Measurements from ENCODE around the gene EIF3K. TPM values are rescaled to one million over a fixed set of nuclear protein-coding genes. Genes with fewer than 3 reads are reported as not detected.
A peak's percentile ranks its signal among the peaks of the same experiment; 100 is the strongest.

EIF3K gene
- total RNA-seq, 1 donor from 2014 or later, result 258 TPM

- DNase-seq (ENCODE audit: extremely low spot score, unreplicated experiment), result no peak
- peak overlapping the region; percentile 98 for H3K4me3 Mint-ChIP-seq (ENCODE audit: unreplicated experiment)
- H3K36me3 Mint-ChIP-seq (ENCODE audit: unreplicated experiment), result no peaks in the 10 kb centered on the region
- no peak for TF ChIP-seq CTCF (IDR thresholded peaks at IDR 0.05)
- peaks cover 49% of the 10 kb centered on the region for H3K4me1 Mint-ChIP-seq (ENCODE audit: unreplicated experiment)
- H3K27me3 Mint-ChIP-seq (ENCODE audit: unreplicated experiment), result no peaks in the 10 kb centered on the region
- peak overlapping the region; percentile 99 for H3K27ac Mint-ChIP-seq (ENCODE audit: unreplicated experiment)
- H3K9me3 Mint-ChIP-seq (ENCODE audit: unreplicated experiment), result no peaks in the 10 kb centered on the region
Measured at GRCh38 chr19:38647966-38648768, 29.2 kb downstream of the EIF3K start.

- no peaks in the 10 kb centered on the region for H3K27me3 Mint-ChIP-seq (ENCODE audit: unreplicated experiment)
- peak overlapping the region; percentile 98 for H3K4me3 Mint-ChIP-seq (ENCODE audit: unreplicated experiment)
- H3K4me1 Mint-ChIP-seq (ENCODE audit: unreplicated experiment), result peaks cover 56% of the 10 kb centered on the region
- TF ChIP-seq CTCF (IDR thresholded peaks at IDR 0.05), result no peak
- H3K36me3 Mint-ChIP-seq (ENCODE audit: unreplicated experiment), result peaks cover 4% of the 10 kb centered on the region
- peak overlapping the region; percentile 99 for H3K27ac Mint-ChIP-seq (ENCODE audit: unreplicated experiment)
- H3K9me3 Mint-ChIP-seq (ENCODE audit: unreplicated experiment), result no peaks in the 10 kb centered on the region
- DNase-seq (ENCODE audit: extremely low spot score, unreplicated experiment), result no peak
Measured at GRCh38 chr19:38648769-38649304, 29.8 kb downstream of the EIF3K start.

- Mint-ChIP-seq H3K27ac (ENCODE audit: unreplicated experiment) (peak overlapping the region; percentile 99), H3K36me3 (ENCODE audit: unreplicated experiment) (peaks cover 4% of the 10 kb centered on the region), H3K4me1 (ENCODE audit: unreplicated experiment) (peaks cover 63% of the 10 kb centered on the region), H3K27me3 (ENCODE audit: unreplicated experiment) (no peaks in the 10 kb centered on the region), H3K9me3 (ENCODE audit: unreplicated experiment) (no peaks in the 10 kb centered on the region), H3K4me3 (ENCODE audit: unreplicated experiment) (peak overlapping the region; percentile 98)
- DNase-seq (ENCODE audit: extremely low spot score, unreplicated experiment), result no peak
- TF ChIP-seq CTCF (IDR thresholded peaks at IDR 0.05), result no peak
Measured at GRCh38 chr19:38649305-38650171, 30.6 kb downstream of the EIF3K start.

- Mint-ChIP-seq H3K9me3 (ENCODE audit: unreplicated experiment) (no peaks in the 10 kb centered on the region), H3K4me3 (ENCODE audit: unreplicated experiment) (peak overlapping the region; percentile 98), H3K36me3 (ENCODE audit: unreplicated experiment) (peaks cover 4% of the 10 kb centered on the region), H3K27me3 (ENCODE audit: unreplicated experiment) (no peaks in the 10 kb centered on the region), H3K27ac (ENCODE audit: unreplicated experiment) (peak overlapping the region; percentile 99), H3K4me1 (ENCODE audit: unreplicated experiment) (peaks cover 70% of the 10 kb centered on the region)
- DNase-seq (ENCODE audit: extremely low spot score, unreplicated experiment), result no peak
- no peak for TF ChIP-seq CTCF (IDR thresholded peaks at IDR 0.05)
Measured at GRCh38 chr19:38650172-38650775, 31.3 kb downstream of the EIF3K start.

Data from osteocyte (in vitro differentiated cells).